Gastroesophageal sphincter (tissue), 3 donors: ENCODE data around the gene FUT2.

Experiments used
- EP300 ChIP-seq: sonication (generic); formaldehyde crosslinking; IDR thresholded peaks from one replicate; pipeline ENCODE4 v1.6.1; 2017; ENCODE audit warnings: antibody characterized with exemption, mild to moderate bottlenecking
- POLR2A ChIP-seq, 2 donors: fragments of 450-650 bp; IDR thresholded peaks; one replicate each; pipeline ENCODE4 v1.6.1; 2017; ENCODE audit warnings: antibody characterized with exemption in 2 of 2, mild to moderate bottlenecking in 2 of 2, moderate library complexity in 1 of 2
- POLR2AphosphoS5 ChIP-seq: sonication (generic); formaldehyde crosslinking; IDR thresholded peaks from one replicate; pipeline ENCODE4 v1.6.1; 2017; ENCODE audit warnings: antibody characterized with exemption
- TF ChIP-seq, protein P1 (sequence below), 4 experiments: fragments of 200-600 bp in 2 of 4; fragments of 450-650 bp in 2 of 4; sonication (generic) in 1 of 4; IDR thresholded peaks; one replicate each; pipeline ENCODE4 v1.5.1; 2017 to 2019; ENCODE audit warnings: antibody characterized with exemption in 4 of 4, mild to moderate bottlenecking in 2 of 4, moderate library complexity in 2 of 4

DNA sequence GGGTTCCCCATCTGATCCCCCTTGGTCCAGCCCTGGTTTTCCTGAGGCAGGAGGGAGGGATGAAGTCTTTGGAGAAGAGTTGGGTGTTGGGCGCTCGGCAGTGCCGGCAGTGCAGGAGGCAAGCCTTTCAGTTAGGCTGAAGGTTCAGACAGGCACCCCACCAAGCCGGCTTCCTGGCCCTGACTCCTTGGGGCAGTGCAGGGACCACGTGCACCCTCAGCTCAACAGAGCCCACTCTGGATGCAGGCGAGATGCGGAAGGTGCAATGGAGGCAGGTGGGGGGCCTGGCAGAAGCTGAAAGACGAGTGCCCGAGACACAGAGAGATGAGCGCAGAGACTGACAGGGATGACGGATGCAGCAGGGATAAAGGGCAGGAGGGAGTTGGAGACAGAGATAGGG lies 12.7 kb downstream of the FUT2 start:
- TF ChIP-seq POLR2A (IDR thresholded peaks at IDR 0.05) (no peak), EP300 (no peak), POLR2AphosphoS5 (no peak)
- TF ChIP-seq, protein P1, sequence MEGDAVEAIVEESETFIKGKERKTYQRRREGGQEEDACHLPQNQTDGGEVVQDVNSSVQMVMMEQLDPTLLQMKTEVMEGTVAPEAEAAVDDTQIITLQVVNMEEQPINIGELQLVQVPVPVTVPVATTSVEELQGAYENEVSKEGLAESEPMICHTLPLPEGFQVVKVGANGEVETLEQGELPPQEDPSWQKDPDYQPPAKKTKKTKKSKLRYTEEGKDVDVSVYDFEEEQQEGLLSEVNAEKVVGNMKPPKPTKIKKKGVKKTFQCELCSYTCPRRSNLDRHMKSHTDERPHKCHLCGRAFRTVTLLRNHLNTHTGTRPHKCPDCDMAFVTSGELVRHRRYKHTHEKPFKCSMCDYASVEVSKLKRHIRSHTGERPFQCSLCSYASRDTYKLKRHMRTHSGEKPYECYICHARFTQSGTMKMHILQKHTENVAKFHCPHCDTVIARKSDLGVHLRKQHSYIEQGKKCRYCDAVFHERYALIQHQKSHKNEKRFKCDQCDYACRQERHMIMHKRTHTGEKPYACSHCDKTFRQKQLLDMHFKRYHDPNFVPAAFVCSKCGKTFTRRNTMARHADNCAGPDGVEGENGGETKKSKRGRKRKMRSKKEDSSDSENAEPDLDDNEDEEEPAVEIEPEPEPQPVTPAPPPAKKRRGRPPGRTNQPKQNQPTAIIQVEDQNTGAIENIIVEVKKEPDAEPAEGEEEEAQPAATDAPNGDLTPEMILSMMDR (IDR thresholded peaks at IDR 0.05), result no peak
